Cardiac muscle cell (in vitro differentiated cells and primary cell): ENCODE measurements around the gene ZNF740. TPM values are rescaled to one million over a fixed set of nuclear protein-coding genes. Genes with fewer than 3 reads are reported as not detected.
"Not testable (repeated sequence)": the region's sequence is repeated elsewhere in the genome, so short reads cannot be mapped to it uniquely, and the experiment has no call there.

ENCODE experiments used
- DNase-seq, 2 donors: peaks; one replicate each; pipeline versions ENCODE4 v3.0.0 to v3.0.0-alpha.2; 2010 to 2017; ENCODE audit warnings: low read depth in 1 of 2, low spot score in 1 of 2
- H3K27ac ChIP-seq: fragments of 200-600 bp; sonication (generic); 2 replicates; pipeline ENCODE4 v1.5.1; 2016
- H3K27me3 ChIP-seq: fragments of 200-600 bp; sonication (generic); 2 replicates; pipeline ENCODE4 v1.6.0; 2016; ENCODE audit warnings: control low read depth
- H3K36me3 ChIP-seq: fragments of 200-600 bp; sonication (generic); 2 replicates; pipeline ENCODE4 v1.5.1; 2016; ENCODE audit warnings: control low read depth
- H3K4me1 ChIP-seq: fragments of 200-600 bp; sonication (generic); 2 replicates; pipeline ENCODE4 v1.8.1; 2017; ENCODE audit warnings: low read depth, mild to moderate bottlenecking, mixed run types
- H3K4me3 ChIP-seq: fragments of 200-600 bp; sonication (generic); 2 replicates; pipeline ENCODE4 v1.5.1; 2016; ENCODE audit warnings: mild to moderate bottlenecking
- H3K9me3 ChIP-seq: fragments of 200-600 bp; sonication (generic); 2 replicates; pipeline ENCODE4 v1.5.1; 2017; ENCODE audit warnings: low read depth, mild to moderate bottlenecking, control low read depth
- polyA plus RNA-seq: library from polyadenylated mRNA; unstranded; fragments of >200 nt; fragmentation: Nextera tagmentation; extraction: Ambion mirVana; gene quantifications from 2 replicates; pipeline ENCODE4 v1.2.1, GENCODE V29; 2016
- total RNA-seq: library from RNA; depleted of rRNA; stranded (reverse); fragments of >200 nt; gene quantifications from 2 replicates; pipeline ENCODE4 v1.2.3, GENCODE V29; 2016
- TF ChIP-seq, protein P1 (sequence below): IDR thresholded peaks from 2 replicates; pipeline ENCODE4 v1.5.1; 2012; ENCODE audit warnings: low read depth, mild to moderate bottlenecking, low read length

ZNF740 gene
- total and polyA plus RNA-seq, 2 experiments from 2014 or later, result 4.4 to 20.5 TPM

DNA sequence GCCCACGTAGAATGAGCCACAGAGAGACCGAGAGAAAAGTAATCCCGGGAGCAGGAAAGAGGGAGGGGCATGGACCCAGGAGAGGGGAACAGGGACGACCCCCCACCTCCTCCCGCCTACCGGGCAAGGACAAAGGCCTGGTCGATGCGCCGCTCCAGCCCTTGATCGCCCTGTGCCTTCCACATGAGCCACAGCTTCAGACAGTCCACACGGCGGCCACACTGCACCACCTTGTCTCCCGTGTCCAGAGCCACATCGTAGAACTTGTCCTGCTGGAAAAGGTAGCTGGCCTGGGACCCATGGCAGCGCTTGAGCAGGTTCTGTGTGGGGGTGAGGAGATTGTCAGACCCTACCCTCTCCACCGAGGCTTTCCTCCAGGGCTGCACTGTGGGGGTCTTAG, 20.5 kb upstream of the ZNF740 start:
- Histone ChIP-seq H3K9me3 (no peaks in the 10 kb centered on the region), H3K27ac (no peak overlapping the region), H3K27me3 (no peaks in the 10 kb centered on the region), H3K36me3 (no peaks in the 10 kb centered on the region), H3K4me1 (no peaks in the 10 kb centered on the region), H3K4me3 (no peak overlapping the region)
- TF ChIP-seq, protein P1, sequence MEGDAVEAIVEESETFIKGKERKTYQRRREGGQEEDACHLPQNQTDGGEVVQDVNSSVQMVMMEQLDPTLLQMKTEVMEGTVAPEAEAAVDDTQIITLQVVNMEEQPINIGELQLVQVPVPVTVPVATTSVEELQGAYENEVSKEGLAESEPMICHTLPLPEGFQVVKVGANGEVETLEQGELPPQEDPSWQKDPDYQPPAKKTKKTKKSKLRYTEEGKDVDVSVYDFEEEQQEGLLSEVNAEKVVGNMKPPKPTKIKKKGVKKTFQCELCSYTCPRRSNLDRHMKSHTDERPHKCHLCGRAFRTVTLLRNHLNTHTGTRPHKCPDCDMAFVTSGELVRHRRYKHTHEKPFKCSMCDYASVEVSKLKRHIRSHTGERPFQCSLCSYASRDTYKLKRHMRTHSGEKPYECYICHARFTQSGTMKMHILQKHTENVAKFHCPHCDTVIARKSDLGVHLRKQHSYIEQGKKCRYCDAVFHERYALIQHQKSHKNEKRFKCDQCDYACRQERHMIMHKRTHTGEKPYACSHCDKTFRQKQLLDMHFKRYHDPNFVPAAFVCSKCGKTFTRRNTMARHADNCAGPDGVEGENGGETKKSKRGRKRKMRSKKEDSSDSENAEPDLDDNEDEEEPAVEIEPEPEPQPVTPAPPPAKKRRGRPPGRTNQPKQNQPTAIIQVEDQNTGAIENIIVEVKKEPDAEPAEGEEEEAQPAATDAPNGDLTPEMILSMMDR, result no peak
- no peak for DNase-seq

GRCh38 chr12:53160673-53161072, 19.8 kb upstream of the ZNF740 start:
- TF ChIP-seq, protein P1, result no peak
- H3K36me3 ChIP-seq, result no peaks in the 10 kb centered on the region
- no peaks in the 10 kb centered on the region for H3K9me3 ChIP-seq
- no peak overlapping the region for H3K4me3 ChIP-seq
- no peak overlapping the region for H3K27ac ChIP-seq
- H3K4me1 ChIP-seq, result no peaks in the 10 kb centered on the region
- no peaks in the 10 kb centered on the region for H3K27me3 ChIP-seq
- DNase-seq, result no peak

- Histone ChIP-seq H3K27me3 (no peaks in the 10 kb centered on the region), H3K4me3 (no peak overlapping the region), H3K36me3 (no peaks in the 10 kb centered on the region), H3K4me1 (no peaks in the 10 kb centered on the region), H3K9me3 (no peaks in the 10 kb centered on the region), H3K27ac (no peak overlapping the region)
- TF ChIP-seq, protein P1, result no peak
- DNase-seq, result no peak
These were observed 19.2 kb upstream of the ZNF740 start for GRCh38 chr12:53161119-53161911.

DNA sequence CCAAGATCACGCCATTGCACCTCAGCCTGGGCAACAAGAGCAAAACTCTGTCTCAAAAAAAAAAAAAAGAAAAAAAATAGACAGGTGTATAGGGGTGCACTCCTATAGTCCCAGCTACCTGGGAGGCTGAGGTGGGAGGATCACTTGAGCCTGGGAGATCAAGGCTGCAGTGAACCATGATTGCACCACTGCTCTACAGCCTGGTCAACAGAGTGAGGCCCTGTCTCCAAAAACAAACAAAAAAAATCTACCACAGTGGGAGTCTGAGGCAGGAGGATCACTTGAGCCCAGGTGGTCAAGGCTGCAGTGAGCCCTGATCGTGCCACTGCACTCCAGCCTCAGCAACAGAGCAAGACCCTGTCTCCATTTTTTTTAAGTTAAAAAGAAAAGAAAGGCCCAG, 17.5 kb upstream of the ZNF740 start:
- DNase-seq, H3K36me3 ChIP-seq, H3K4me3 ChIP-seq: not testable (repeated sequence)

DNA sequence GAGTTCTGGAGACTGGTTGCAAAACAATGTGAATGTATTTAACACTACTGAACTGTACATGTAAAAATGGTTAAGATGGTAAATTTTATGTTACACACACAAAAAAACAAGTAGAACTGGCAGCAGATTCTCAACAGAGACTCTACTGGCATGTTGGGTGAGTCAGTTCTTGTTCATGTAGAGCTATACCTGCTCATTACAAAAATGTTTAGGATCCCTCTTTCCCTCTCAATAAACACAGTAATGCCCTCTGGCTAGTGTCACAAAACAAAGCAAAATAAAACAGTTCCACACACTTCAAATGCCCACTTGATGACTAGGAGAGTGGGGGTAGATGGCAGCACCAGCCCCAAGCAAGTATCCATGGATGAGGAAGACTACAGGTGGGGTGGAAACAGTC, 13.7 kb upstream of the ZNF740 start:
- Histone ChIP-seq H3K4me1 (no peaks in the 10 kb centered on the region), H3K36me3 (no peaks in the 10 kb centered on the region), H3K27me3 (no peaks in the 10 kb centered on the region), H3K9me3 (no peaks in the 10 kb centered on the region), H3K27ac (no peak overlapping the region), H3K4me3 (no peak overlapping the region)
- TF ChIP-seq, protein P1, result no peak
- DNase-seq, result no peak

More for the DNA sequence above, 17.5 kb upstream of the ZNF740 start:
- not testable (repeated sequence) for H3K27ac ChIP-seq, H3K27me3 ChIP-seq, H3K9me3 ChIP-seq, H3K4me1 ChIP-seq

- H3K27me3 ChIP-seq, result no peaks in the 10 kb centered on the region
- no peaks in the 10 kb centered on the region for H3K36me3 ChIP-seq
- TF ChIP-seq, protein P1, result no peak
- no peaks in the 10 kb centered on the region for H3K9me3 ChIP-seq
- no peak for DNase-seq
- no peak overlapping the region for H3K27ac ChIP-seq
- no peak overlapping the region for H3K4me3 ChIP-seq
- H3K4me1 ChIP-seq, result no peaks in the 10 kb centered on the region
These were observed 10.9 kb upstream of the ZNF740 start for GRCh38 chr12:53169644-53170043.
